ENCODE data around the gene AKR1B15. TPM values are rescaled to one million over a fixed set of nuclear protein-coding genes. Genes with fewer than 3 reads are reported as not detected.

AKR1B15 gene
- total RNA-seq, 4 donors from 2014 or later, result 2.0 TPM; not detected in 3

DNA sequence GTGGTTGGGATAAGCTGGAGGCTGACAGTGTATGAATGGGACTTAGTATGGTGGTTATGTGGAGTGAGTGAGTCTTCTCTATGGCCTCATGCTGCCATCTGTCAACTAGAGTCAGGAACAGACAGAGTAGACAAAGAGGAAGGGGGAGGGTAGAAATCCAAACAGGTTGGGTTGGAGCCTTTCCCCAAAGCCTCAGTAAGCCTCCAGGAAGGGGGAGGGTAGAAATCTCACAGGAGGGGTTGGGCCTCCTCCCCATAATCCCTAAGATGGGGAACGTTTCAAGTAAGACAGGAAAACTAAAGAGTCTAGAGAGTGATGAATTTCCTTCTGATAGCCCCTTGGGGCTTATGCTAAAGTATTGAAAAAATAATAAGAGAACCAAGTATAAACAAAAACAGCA, 2.0 kb upstream of the AKR1B15 start:
- no peak for TF ChIP-seq CTCF (IDR thresholded peaks at IDR 0.05; ENCODE audit: low read depth)

DNA sequence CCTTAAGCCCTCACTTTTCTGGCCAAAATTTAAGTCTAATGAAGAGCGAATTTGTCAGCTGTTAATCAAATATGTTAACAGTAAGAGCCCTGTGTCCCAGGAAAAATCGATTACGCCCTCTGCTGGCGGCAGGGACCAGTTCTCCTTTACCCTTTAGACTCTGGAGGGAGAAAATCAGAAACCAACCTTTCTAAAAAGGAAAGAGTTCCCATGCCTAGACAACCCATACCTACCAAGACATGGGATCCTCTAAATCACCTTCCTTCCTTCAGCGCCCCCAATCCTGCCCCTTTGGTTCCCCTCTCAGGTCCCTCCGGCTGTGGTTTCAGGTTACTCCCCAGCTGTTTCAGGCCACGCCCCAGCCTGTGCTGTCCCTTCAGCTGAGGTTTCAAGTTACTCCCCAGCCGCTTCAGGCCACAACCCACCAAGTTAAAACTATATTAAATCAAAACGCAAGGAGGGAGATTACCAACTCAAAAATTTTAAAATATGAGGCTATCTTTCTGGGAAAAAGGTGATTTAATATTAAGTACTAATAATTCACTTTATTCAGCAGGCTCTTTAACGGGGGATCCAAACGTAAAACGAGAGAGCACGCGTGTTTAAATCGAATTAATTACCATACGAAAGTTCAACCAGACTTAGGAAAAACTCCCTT, 1.4 kb upstream of the AKR1B15 start:
- TF ChIP-seq CTCF (IDR thresholded peaks at IDR 0.05; ENCODE audit: low read depth), result no peak

DNA sequence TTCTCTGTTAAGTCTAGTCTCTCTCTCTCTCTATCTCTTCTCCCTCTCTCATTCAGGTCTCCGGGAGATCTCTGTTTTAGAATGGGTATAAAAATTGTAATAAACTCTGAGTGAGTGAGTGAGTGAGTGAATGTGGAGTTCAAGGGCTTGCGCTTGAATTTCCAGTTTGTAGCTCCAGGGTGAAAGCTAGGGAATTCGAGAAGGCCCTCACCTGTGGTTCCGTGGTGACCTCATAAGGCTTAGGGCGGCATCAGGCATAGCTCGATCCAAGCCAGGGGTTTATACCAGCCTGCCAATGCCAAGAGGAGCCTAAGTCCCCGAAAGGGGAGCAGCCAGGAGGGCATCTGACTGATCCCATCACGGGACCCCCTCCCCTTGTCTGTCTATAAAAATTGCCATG, 456 bp downstream of the AKR1B15 start:
- TF ChIP-seq CTCF (IDR thresholded peaks at IDR 0.05; ENCODE audit: low read depth), result no peak

GRCh38 chr7:134552105-134552504, 3.2 kb downstream of the AKR1B15 start:
- no peak for TF ChIP-seq CTCF (IDR thresholded peaks at IDR 0.05; ENCODE audit: low read depth)

GRCh38 chr7:134553976-134554375, 5.1 kb downstream of the AKR1B15 start:
- TF ChIP-seq CTCF (IDR thresholded peaks at IDR 0.05; ENCODE audit: low read depth), result no peak

GRCh38 chr7:134554417-134554966, 5.6 kb downstream of the AKR1B15 start:
- TF ChIP-seq CTCF (IDR thresholded peaks at IDR 0.05; ENCODE audit: low read depth), result no peak

DNA sequence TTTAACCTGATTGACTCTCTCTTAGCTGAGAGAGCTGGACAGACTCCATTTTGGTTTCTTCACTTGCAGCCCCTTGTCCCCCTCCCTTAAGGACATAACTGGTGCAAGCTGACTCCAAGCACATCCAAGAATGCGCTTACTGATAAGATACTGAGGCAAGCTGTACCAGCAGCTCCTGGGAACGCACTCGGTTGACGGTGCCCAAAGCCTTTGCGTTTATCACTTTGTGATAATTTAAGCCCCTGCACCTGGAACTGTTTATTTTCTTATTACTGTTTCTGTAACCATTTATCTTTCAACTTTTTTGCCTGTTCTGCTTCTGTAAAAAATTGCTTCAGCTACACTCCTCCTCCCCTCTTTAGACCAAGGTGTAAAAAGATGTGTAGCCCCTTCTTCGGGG, 8.5 kb downstream of the AKR1B15 start:
- TF ChIP-seq CTCF (IDR thresholded peaks at IDR 0.05; ENCODE audit: low read depth), result no peak
